GM19455 (cell line): ENCODE measurements around the gene PAPOLA.
"Not testable (repeated sequence)": the region's sequence is repeated elsewhere in the genome, so short reads cannot be mapped to it uniquely, and the experiment has no call there.

Experiments used
- ATAC-seq: cut with Tn5 transposase; IDR thresholded peaks from one replicate; pipeline ENCODE4 v1.9.1; 2021; ENCODE audit not compliant: unreplicated experiment

The PAPOLA gene

GRCh38 chr14:96502621-96503305 lies 581 bp downstream of the PAPOLA start:
- peak; percentile 38 for ATAC-seq

- no peak for ATAC-seq
Measured at GRCh38 chr14:96503306-96503679, 1.1 kb downstream of the PAPOLA start.

GRCh38 chr14:96504353-96504752 lies 2.2 kb downstream of the PAPOLA start:
- ATAC-seq, result not testable (repeated sequence)

GRCh38 chr14:96507723-96508122 lies 5.5 kb downstream of the PAPOLA start:
- no peak for ATAC-seq

GRCh38 chr14:96508900-96509299 lies 6.7 kb downstream of the PAPOLA start:
- no peak for ATAC-seq

GRCh38 chr14:96509457-96510090 lies 7.4 kb downstream of the PAPOLA start:
- ATAC-seq, result no peak

- ATAC-seq, result no peak
Measured at GRCh38 chr14:96511146-96511545, 9.0 kb downstream of the PAPOLA start.

- ATAC-seq, result no peak
Measured at GRCh38 chr14:96511667-96512066, 9.5 kb downstream of the PAPOLA start.

- ATAC-seq, result no peak
Measured at GRCh38 chr14:96512122-96512521, 9.9 kb downstream of the PAPOLA start.

- no peak for ATAC-seq
Measured at GRCh38 chr14:96512602-96513397, 10.6 kb downstream of the PAPOLA start.

GRCh38 chr14:96514694-96515093 lies 12.5 kb downstream of the PAPOLA start:
- no peak for ATAC-seq

- ATAC-seq, result no peak
Measured at GRCh38 chr14:96515731-96516130, 13.5 kb downstream of the PAPOLA start.

- ATAC-seq, result no peak
Measured at GRCh38 chr14:96516351-96516750, 14.2 kb downstream of the PAPOLA start.

GRCh38 chr14:96519970-96520369 lies 17.8 kb downstream of the PAPOLA start:
- no peak for ATAC-seq

GRCh38 chr14:96525452-96525851 lies 23.3 kb downstream of the PAPOLA start:
- no peak for ATAC-seq

GRCh38 chr14:96532632-96533031 lies 30.4 kb downstream of the PAPOLA start:
- ATAC-seq, result no peak

- ATAC-seq, result no peak
Measured at GRCh38 chr14:96536807-96537206, 34.6 kb downstream of the PAPOLA start.

- ATAC-seq, result no peak
Measured at GRCh38 chr14:96538097-96538989, 36.2 kb downstream of the PAPOLA start.

GRCh38 chr14:96538990-96539317 lies 36.8 kb downstream of the PAPOLA start:
- ATAC-seq, result no peak

GRCh38 chr14:96554315-96554910 lies 52.2 kb downstream of the PAPOLA start:
- ATAC-seq, result no peak

GRCh38 chr14:96559571-96559970 lies 57.4 kb downstream of the PAPOLA start:
- no peak for ATAC-seq
